GM12873 (cell line): ENCODE data around the gene ADAMTS9.

Experiments used
- TF ChIP-seq, protein P1 (sequence below): IDR thresholded peaks from 2 replicates; pipeline ENCODE4 v1.5.1; 2012; ENCODE audit warnings: low read depth, mild to moderate bottlenecking, moderate library complexity, low read length, control low read depth; ENCODE audit not compliant: insufficient read depth; ENCODE audit errors: missing control alignments

Gene ADAMTS9, protein sequence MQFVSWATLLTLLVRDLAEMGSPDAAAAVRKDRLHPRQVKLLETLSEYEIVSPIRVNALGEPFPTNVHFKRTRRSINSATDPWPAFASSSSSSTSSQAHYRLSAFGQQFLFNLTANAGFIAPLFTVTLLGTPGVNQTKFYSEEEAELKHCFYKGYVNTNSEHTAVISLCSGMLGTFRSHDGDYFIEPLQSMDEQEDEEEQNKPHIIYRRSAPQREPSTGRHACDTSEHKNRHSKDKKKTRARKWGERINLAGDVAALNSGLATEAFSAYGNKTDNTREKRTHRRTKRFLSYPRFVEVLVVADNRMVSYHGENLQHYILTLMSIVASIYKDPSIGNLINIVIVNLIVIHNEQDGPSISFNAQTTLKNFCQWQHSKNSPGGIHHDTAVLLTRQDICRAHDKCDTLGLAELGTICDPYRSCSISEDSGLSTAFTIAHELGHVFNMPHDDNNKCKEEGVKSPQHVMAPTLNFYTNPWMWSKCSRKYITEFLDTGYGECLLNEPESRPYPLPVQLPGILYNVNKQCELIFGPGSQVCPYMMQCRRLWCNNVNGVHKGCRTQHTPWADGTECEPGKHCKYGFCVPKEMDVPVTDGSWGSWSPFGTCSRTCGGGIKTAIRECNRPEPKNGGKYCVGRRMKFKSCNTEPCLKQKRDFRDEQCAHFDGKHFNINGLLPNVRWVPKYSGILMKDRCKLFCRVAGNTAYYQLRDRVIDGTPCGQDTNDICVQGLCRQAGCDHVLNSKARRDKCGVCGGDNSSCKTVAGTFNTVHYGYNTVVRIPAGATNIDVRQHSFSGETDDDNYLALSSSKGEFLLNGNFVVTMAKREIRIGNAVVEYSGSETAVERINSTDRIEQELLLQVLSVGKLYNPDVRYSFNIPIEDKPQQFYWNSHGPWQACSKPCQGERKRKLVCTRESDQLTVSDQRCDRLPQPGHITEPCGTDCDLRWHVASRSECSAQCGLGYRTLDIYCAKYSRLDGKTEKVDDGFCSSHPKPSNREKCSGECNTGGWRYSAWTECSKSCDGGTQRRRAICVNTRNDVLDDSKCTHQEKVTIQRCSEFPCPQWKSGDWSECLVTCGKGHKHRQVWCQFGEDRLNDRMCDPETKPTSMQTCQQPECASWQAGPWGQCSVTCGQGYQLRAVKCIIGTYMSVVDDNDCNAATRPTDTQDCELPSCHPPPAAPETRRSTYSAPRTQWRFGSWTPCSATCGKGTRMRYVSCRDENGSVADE (N-terminal part only)

DNA sequence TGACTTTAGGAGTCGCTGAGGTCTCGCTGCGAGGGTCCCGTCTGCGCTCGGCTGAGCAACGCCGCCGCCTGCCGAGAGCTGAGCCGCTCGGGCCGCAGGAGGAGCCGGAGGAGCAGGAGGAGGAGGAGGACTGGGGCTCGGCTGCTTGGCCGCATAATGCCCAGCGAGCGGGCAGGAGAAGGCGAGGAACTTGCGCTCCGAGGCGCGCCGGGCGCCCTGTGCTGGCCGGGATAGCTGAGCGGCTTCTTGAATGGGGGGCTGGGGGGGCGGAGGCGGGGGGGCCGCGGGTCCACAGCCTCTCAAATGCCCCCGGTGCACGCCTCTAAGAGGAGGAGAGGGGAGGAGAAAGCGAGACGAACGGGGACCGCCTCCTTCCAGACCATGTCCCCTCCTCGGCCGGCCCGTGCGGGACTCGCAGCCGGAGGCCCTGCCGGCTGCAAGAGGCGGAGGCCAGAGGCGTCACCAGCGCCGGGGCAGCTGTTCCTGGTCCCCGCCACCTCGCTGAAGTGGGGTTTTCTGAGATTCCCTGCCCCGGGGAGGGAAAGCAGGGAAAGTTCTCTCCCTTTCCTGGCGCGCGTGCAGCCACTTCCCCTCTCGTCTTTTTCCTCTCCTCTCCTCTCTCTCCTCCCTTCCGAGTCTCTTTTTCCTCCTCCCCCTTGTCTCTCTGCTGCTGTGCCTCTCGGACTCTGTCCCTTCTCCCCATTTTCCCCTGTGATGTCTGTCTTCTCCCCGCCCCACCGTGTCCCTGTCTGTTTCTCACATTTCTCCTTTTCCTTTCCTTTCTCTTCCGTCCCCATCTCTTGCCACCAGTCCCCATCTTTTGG is at the start of gene ADAMTS9:
TSS of gene ADAMTS9 (minus strand) at position 220 of the 824 bp plus-strand sequence. CDS start 343 bp downstream, outside the sequence.
- TF ChIP-seq, protein P1, sequence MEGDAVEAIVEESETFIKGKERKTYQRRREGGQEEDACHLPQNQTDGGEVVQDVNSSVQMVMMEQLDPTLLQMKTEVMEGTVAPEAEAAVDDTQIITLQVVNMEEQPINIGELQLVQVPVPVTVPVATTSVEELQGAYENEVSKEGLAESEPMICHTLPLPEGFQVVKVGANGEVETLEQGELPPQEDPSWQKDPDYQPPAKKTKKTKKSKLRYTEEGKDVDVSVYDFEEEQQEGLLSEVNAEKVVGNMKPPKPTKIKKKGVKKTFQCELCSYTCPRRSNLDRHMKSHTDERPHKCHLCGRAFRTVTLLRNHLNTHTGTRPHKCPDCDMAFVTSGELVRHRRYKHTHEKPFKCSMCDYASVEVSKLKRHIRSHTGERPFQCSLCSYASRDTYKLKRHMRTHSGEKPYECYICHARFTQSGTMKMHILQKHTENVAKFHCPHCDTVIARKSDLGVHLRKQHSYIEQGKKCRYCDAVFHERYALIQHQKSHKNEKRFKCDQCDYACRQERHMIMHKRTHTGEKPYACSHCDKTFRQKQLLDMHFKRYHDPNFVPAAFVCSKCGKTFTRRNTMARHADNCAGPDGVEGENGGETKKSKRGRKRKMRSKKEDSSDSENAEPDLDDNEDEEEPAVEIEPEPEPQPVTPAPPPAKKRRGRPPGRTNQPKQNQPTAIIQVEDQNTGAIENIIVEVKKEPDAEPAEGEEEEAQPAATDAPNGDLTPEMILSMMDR = no peak

DNA sequence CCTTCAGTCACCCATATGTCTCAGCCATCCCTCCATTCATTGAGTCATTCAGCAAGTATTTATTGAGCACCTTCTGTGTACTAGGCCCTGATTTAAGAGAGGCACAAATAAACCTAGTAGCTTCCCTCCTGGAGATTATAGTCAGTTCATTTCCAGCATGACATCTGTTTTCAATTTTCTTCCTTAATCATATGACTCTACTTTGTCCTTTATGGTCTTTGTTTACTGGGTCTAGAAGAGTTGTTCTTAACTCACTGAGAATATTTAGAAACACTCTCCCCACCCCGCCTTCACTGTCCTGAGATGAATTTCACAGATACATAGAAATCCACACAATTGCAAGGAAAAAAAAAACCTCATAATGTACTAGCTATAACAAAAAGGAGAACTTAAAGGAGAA is 44.8 kb upstream of the ADAMTS9 start:
- TF ChIP-seq, protein P1 = no peak

DNA sequence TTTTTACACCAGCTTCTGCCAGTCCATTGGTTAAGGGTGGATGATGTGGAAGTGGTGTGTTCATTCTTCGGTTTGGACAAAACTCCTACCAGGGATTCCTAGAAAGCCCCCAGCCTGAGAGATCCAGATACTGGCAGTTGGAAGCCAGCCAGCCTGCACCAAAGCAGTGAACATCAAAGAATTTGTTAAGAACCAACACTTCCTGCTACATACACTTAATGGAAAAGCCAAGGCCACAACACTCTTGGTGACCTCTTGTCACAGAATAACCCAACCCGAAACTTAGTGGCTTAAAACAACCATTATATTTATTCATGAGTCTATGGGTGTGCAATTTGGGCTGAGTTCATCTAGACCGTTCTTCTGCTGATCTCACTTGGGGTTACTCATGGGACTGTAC is 42.9 kb upstream of the ADAMTS9 start:
- TF ChIP-seq, protein P1 = no peak

DNA sequence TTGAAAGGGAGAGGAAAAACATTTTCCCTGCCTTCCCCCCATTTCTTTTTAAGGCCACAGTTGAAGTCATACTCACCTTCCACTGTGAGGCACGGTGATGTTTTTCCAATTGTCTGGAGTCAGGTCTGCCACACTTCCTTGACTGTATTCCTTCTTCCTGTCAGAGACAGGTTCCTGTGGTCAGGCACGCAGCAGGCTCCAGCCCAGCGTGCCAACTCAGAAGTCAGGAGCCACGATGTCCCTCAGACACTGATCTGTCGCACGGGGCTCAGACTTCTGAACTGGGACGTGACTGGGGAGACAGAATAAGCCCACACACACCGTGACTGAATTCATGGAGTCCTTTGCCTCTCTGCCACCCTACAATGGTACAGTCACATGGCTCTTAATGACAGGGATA is 41.2 kb upstream of the ADAMTS9 start:
- TF ChIP-seq, protein P1 = no peak

DNA sequence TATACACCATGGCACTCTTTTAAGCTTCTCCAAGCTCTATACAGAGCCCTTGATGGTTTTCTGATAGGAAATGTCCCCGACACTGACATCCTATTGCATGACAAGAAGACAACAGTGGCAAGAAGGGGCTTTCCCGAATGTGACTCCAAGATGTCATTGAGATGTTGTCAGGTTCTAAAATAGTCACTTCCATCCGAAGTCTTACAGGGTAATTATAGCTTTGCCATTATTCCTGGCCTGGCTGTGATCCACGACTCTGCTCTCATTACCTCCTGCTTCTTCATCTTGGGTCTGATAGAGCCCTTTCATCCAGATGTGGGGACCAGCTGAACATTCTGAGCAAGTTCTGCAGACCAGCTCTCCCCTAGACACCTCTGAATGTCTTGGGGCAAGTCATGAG is 40.6 kb upstream of the ADAMTS9 start:
- TF ChIP-seq, protein P1 = no peak

DNA sequence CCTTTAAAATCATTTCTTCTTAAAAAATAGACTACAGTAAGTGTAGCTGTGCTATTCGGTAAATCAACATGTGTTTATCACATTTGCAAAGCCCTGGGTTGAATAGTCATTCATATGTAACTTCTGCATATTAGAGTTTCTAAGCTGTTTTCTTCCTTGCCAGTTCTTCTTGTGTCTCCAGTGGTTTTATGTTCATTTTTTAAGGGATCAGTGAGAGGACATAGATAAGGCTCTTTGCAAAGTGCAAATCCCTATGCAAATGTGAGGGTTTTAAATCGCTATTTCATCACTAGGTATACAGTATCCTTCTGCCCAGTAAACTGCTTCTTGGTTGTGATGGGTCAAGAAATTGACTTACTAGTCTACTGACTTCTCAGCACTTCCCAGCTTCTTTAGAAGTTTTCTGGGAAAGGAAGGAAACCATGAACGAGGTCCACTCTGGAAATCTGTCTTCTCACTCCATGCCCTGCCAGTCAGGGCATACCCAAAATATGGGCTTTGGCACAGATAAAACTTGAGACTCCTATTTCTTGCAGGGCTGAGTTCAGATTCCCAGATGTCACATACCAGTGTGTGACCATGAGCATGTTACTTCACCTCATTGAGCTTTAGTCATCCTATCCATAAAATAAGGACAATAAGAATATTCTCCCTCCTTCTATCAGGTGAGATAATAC is 38.8 kb upstream of the ADAMTS9 start:
- TF ChIP-seq, protein P1 = no peak
